Measurements from ENCODE around the gene GAS2. TPM values are rescaled to one million over a fixed set of nuclear protein-coding genes. Genes with fewer than 3 reads are reported as not detected.

Gene GAS2
- total RNA-seq, 2 donors from 2014 or later, result 13.2 to 24.6 TPM

GRCh38 chr11:22829231-22830081 is 163.0 kb downstream of the GAS2 start, which contains the start of gene SVIP:
Gene SVIP (minus strand): TSS chr11:22829801. CDS start chr11:22829748, 53 bp downstream.
- no peaks in the 10 kb centered on the region for H3K27me3 ChIP-seq
- H3K36me3 ChIP-seq (replicated peaks in 1 of 2; ENCODE audit: insufficient read depth in 1 of 2, low read depth in 2 of 2), result peaks cover 0 to 1% of the 10 kb centered on the region in 2 donors
- TF ChIP-seq, protein P1, sequence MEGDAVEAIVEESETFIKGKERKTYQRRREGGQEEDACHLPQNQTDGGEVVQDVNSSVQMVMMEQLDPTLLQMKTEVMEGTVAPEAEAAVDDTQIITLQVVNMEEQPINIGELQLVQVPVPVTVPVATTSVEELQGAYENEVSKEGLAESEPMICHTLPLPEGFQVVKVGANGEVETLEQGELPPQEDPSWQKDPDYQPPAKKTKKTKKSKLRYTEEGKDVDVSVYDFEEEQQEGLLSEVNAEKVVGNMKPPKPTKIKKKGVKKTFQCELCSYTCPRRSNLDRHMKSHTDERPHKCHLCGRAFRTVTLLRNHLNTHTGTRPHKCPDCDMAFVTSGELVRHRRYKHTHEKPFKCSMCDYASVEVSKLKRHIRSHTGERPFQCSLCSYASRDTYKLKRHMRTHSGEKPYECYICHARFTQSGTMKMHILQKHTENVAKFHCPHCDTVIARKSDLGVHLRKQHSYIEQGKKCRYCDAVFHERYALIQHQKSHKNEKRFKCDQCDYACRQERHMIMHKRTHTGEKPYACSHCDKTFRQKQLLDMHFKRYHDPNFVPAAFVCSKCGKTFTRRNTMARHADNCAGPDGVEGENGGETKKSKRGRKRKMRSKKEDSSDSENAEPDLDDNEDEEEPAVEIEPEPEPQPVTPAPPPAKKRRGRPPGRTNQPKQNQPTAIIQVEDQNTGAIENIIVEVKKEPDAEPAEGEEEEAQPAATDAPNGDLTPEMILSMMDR (IDR thresholded peaks at IDR 0.05), result peak; percentile 44 to 88 (median 67)
- peak; percentile 87 to 93 (median 90) for TF ChIP-seq POLR2A (IDR thresholded peaks at IDR 0.05)
- ATAC-seq (peak; percentile 98), DNase-seq (peak; percentile 97 to 99 (median 98))
- peaks cover 14% of the 10 kb centered on the region for H3K4me1 ChIP-seq
- H3K4me3 ChIP-seq, result peak within 1 kb of the TSS; percentile 80 to 86
- intact Hi-C loops (cut with DNase I), result no loop called here
- no peaks in the 10 kb centered on the region for H3K9me3 ChIP-seq
- H3K27ac ChIP-seq, result peak within 1 kb of the TSS; percentile 83 to 94 (median 91)
- 1 to 2% methylated on average over 24 to 78 of the region's 79 CpGs for WGBS, 2 donors

DNA sequence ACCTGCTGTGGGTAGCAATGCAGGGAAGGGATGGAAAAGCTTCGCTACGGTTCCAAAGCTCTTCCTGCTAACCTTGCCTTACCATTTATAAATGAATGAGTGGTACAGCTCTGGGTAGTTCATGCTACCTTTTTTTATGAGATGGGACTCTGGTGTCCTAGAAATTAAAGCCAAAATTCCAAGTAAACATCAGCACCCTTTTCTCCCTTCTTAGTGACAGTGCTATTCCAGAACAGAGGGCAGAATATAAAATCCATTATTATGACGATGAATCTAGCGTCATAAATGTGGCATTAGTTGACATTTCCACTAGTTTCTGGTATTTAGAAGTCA is 163.6 kb downstream of the GAS2 start:
- H3K27me3 ChIP-seq, result no peaks in the 10 kb centered on the region
- H3K4me1 ChIP-seq, result peaks cover 14% of the 10 kb centered on the region
- no peaks in the 10 kb centered on the region for H3K36me3 ChIP-seq (replicated peaks in 1 of 2; ENCODE audit: insufficient read depth in 1 of 2, low read depth in 2 of 2)
- H3K4me3 ChIP-seq, result no peak overlapping the region
- H3K27ac ChIP-seq, result peak overlapping the region in 3 of 4 donors; percentile 44 to 94 (median 93)
- intact Hi-C loops (cut with DNase I), result no loop called here
- H3K9me3 ChIP-seq, result no peaks in the 10 kb centered on the region
- no peak for TF ChIP-seq POLR2A (IDR thresholded peaks at IDR 0.05)
- TF ChIP-seq, protein P1 (IDR thresholded peaks at IDR 0.05), result no peak
- ATAC-seq, result peak; percentile 0
- 4 to 5% methylated on average over 4 of the region's 4 CpGs for WGBS, 2 donors
- no peak for DNase-seq

DNA sequence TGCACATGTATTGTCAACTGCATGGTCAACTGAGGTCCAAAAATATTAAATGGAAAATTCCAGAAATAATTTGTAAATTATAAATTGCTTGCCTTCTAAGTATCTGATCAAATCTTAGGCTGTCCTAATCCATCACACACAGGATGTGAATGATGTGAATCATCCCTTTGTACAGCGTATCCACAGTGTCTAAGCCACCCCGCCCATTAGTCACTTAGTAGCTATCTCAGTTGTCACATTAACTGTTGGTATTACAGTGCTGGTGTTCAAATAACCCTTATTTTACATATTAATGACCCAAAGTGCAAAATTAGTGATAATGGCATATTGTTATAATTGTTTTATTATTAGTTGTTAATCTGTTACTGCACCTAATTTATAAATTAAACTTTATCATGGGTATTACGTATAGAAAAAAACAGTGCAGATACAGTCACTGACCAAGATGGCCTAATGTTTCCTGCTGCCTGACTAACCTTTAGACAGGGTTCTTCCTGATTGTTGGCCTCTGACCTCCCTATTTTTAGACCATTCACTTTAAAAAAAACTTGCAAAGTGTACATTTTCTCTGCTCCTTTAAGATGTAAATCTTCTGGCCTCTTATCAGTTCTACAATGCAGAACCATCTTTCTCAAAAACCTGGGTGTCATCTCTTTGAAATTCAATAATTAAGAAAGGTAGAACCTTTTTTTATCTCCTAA is 166.1 kb downstream of the GAS2 start:
- Histone ChIP-seq H3K4me1 (peaks cover 14% of the 10 kb centered on the region), H3K36me3 (replicated peaks in 1 of 2; ENCODE audit: insufficient read depth in 1 of 2, low read depth in 2 of 2) (no peaks in the 10 kb centered on the region), H3K27ac (no peak overlapping the region), H3K9me3 (no peaks in the 10 kb centered on the region), H3K27me3 (no peaks in the 10 kb centered on the region), H3K4me3 (no peak overlapping the region)
- DNase-seq, result no peak
- no peak for TF ChIP-seq POLR2A (IDR thresholded peaks at IDR 0.05)
- TF ChIP-seq, protein P1 (IDR thresholded peaks at IDR 0.05), result no peak
- intact Hi-C loops (cut with DNase I), result no loop called here
- no peak for ATAC-seq
- WGBS, 2 donors, result 90 to 94% methylated on average over 3 of the region's 3 CpGs

- TF ChIP-seq, protein P1 (IDR thresholded peaks at IDR 0.05), result no peak
- no peak for TF ChIP-seq POLR2A (IDR thresholded peaks at IDR 0.05)
- H3K9me3 ChIP-seq, result no peaks in the 10 kb centered on the region
Observed at GRCh38 chr11:22846726-22847125, 180.3 kb downstream of the GAS2 start.

More at GRCh38 chr11:22846726-22847125, 180.3 kb downstream of the GAS2 start:
- H3K27ac ChIP-seq, result no peak overlapping the region
- ATAC-seq, result no peak
- WGBS, 2 donors, result 89 to 93% methylated on average over 1 of the region's 1 CpG
- no peaks in the 10 kb centered on the region for H3K4me1 ChIP-seq
- H3K4me3 ChIP-seq, result no peak overlapping the region
- intact Hi-C loops (cut with DNase I), result no loop called here
- H3K27me3 ChIP-seq, result no peaks in the 10 kb centered on the region
- H3K36me3 ChIP-seq (replicated peaks in 1 of 2; ENCODE audit: insufficient read depth in 1 of 2, low read depth in 2 of 2), result no peaks in the 10 kb centered on the region
- DNase-seq, result no peak

Measured in body of pancreas (tissue), 4 donors.